HG03520 (cell line): ENCODE measurements around the gene OPRM1.
A peak's percentile ranks its signal among the peaks of the same experiment; 100 is the strongest.
"Not testable (repeated sequence)": the region's sequence is repeated elsewhere in the genome, so short reads cannot be mapped to it uniquely, and the experiment has no call there.

Experiments used
- ATAC-seq: cut with Tn5 transposase; IDR thresholded peaks from one replicate; pipeline ENCODE4 v1.9.1; 2021; ENCODE audit warnings: mild to moderate bottlenecking, moderate library complexity; ENCODE audit not compliant: unreplicated experiment

The OPRM1 gene

GRCh38 chr6:154139892-154140291 lies 100.9 kb downstream of the OPRM1 start:
- ATAC-seq = no peak

- no peak for ATAC-seq
These were observed 101.7 kb downstream of the OPRM1 start for GRCh38 chr6:154140743-154141142.

- ATAC-seq = no peak
These were observed 104.7 kb downstream of the OPRM1 start for GRCh38 chr6:154143753-154144152.

GRCh38 chr6:154154389-154154967 lies 115.4 kb downstream of the OPRM1 start:
- no peak for ATAC-seq

- ATAC-seq = peak; percentile 78
These were observed 117.3 kb downstream of the OPRM1 start for GRCh38 chr6:154156135-154156896.

GRCh38 chr6:154157082-154157481 lies 118.0 kb downstream of the OPRM1 start:
- no peak for ATAC-seq

GRCh38 chr6:154157706-154158105 lies 118.7 kb downstream of the OPRM1 start:
- no peak for ATAC-seq

- no peak for ATAC-seq
These were observed 120.1 kb downstream of the OPRM1 start for GRCh38 chr6:154159126-154159525.

- ATAC-seq = peak; percentile 71
These were observed 122.6 kb downstream of the OPRM1 start for GRCh38 chr6:154161689-154162088.

- no peak for ATAC-seq
These were observed 125.4 kb downstream of the OPRM1 start for GRCh38 chr6:154164397-154164796.

GRCh38 chr6:154165478-154165877 lies 126.4 kb downstream of the OPRM1 start:
- ATAC-seq = no peak

GRCh38 chr6:154166140-154166539 lies 127.1 kb downstream of the OPRM1 start:
- no peak for ATAC-seq

- ATAC-seq = no peak
These were observed 128.1 kb downstream of the OPRM1 start for GRCh38 chr6:154167126-154167525.

GRCh38 chr6:154169193-154169847 lies 130.3 kb downstream of the OPRM1 start:
- ATAC-seq = no peak

GRCh38 chr6:154170106-154170505 lies 131.1 kb downstream of the OPRM1 start:
- no peak for ATAC-seq

- ATAC-seq = not testable (repeated sequence)
These were observed 133.4 kb downstream of the OPRM1 start for GRCh38 chr6:154172393-154172792.

GRCh38 chr6:154179434-154179833 lies 140.4 kb downstream of the OPRM1 start:
- no peak for ATAC-seq

GRCh38 chr6:154187203-154187602 lies 148.2 kb downstream of the OPRM1 start:
- no peak for ATAC-seq

GRCh38 chr6:154187714-154188113 lies 148.7 kb downstream of the OPRM1 start:
- no peak for ATAC-seq

- ATAC-seq = no peak
These were observed 157.4 kb downstream of the OPRM1 start for GRCh38 chr6:154196333-154196885.

- no peak for ATAC-seq
These were observed 158.3 kb downstream of the OPRM1 start for GRCh38 chr6:154197196-154197860.
